ENCODE data around the gene ITGB7.

DNA sequence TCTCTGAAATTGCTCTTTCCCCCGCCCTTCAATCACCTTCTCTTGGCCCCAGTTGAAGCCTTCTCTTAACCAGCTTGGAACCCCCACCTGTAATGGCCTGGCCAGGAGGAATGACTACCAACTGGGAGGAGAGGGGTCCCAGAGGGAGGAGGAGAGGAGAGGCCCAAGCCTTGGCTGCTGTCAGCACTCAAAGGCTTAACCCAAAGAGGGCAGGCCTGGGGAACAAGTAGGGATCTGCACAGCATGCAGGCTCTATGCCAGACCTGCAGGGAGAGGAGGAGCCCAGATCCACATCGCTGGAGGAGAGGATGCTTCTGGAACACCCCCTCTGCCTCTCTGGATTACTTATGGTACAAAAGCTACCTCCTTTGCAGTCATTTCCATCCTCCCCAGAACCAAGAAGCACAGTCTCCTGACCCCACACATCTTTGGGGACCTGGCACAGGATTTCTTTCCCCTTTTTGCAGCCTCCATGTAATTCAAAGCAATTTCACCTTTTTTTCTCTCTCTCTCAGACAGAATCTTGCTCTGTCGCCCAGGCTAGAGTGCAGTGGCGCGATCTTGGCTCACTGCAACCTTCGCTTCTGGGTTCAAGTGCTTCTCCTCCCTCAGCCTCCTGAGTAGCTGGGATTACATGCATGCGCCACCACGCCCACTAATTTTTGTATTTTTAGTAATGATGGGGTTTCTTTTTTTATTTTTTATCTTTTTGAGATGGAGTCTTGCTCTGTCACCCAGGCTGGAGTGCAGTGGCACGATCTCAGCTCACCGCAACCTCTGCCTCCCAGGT, 18.8 kb upstream of the ITGB7 start:
- TF ChIP-seq, protein P1, sequence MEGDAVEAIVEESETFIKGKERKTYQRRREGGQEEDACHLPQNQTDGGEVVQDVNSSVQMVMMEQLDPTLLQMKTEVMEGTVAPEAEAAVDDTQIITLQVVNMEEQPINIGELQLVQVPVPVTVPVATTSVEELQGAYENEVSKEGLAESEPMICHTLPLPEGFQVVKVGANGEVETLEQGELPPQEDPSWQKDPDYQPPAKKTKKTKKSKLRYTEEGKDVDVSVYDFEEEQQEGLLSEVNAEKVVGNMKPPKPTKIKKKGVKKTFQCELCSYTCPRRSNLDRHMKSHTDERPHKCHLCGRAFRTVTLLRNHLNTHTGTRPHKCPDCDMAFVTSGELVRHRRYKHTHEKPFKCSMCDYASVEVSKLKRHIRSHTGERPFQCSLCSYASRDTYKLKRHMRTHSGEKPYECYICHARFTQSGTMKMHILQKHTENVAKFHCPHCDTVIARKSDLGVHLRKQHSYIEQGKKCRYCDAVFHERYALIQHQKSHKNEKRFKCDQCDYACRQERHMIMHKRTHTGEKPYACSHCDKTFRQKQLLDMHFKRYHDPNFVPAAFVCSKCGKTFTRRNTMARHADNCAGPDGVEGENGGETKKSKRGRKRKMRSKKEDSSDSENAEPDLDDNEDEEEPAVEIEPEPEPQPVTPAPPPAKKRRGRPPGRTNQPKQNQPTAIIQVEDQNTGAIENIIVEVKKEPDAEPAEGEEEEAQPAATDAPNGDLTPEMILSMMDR (IDR thresholded peaks at IDR 0.05; ENCODE audit: low read length), result no peak
- no peak for TF ChIP-seq EZH2 (optimal IDR thresholded peaks at IDR 0.05; ENCODE audit: low read depth, low read length)

All from MM.1S (cell line).